GM12865 (cell line): Measurements from ENCODE around the gene CNTNAP2.

Experiments
- DNase-seq: peaks from one replicate; pipeline ENCODE4 v3.0.0; 2010; ENCODE audit warnings: low read depth
- H3K4me3 ChIP-seq: 2 replicates; pipeline ENCODE4 v1.5.1; 2011; ENCODE audit warnings: mild to moderate bottlenecking, low read depth, low read length, control low read depth
- TF ChIP-seq, protein P1 (sequence below): IDR thresholded peaks from 2 replicates; pipeline ENCODE4 v1.5.1; 2011; ENCODE audit warnings: low read length, control low read depth, low read depth, inconsistent platforms; ENCODE audit not compliant: insufficient read depth; ENCODE audit errors: missing control alignments

CNTNAP2 gene

DNA sequence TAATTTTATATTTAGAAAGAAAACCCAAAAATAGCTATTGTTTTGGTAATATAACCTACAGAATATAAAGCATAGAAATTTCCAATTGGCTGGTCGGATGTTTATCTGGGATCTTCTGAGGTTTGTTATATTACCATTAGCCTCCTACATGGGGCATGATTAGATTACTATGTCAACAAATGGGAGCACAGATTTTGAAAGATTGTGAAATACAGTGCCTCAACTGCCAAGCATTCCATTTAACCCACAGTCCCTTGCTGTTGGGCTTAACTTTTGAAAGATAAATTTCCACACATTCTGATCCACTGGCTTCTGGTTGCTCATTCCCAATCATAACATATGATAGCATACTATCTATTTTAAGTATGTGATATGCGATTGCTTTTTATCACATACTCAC lies 2018.5 kb downstream of the CNTNAP2 start:
- no peak overlapping the region for H3K4me3 ChIP-seq
- TF ChIP-seq, protein P1, sequence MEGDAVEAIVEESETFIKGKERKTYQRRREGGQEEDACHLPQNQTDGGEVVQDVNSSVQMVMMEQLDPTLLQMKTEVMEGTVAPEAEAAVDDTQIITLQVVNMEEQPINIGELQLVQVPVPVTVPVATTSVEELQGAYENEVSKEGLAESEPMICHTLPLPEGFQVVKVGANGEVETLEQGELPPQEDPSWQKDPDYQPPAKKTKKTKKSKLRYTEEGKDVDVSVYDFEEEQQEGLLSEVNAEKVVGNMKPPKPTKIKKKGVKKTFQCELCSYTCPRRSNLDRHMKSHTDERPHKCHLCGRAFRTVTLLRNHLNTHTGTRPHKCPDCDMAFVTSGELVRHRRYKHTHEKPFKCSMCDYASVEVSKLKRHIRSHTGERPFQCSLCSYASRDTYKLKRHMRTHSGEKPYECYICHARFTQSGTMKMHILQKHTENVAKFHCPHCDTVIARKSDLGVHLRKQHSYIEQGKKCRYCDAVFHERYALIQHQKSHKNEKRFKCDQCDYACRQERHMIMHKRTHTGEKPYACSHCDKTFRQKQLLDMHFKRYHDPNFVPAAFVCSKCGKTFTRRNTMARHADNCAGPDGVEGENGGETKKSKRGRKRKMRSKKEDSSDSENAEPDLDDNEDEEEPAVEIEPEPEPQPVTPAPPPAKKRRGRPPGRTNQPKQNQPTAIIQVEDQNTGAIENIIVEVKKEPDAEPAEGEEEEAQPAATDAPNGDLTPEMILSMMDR, result no peak
- DNase-seq, result no peak

DNA sequence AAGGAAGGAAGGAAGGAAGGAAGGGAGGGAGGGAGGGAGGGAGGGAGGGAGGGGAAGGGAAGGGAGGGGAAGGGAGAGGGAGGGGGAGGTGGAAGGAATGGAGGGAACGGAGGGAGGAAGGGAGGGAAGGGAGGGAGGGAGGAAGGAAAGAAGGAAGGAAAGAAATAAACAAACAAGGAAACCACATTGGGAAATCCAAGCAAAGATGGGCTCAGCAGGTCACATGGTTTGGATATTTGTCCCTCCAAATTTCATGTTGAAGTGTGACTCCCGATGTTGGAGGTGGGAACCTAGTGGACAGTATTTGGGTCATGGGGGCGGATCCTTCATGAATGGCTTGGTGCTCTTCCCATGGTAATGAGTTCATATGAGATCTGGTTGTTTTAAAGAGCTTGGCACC lies 2019.4 kb downstream of the CNTNAP2 start:
- DNase-seq, result no peak
- TF ChIP-seq, protein P1, result no peak
- no peak overlapping the region for H3K4me3 ChIP-seq

DNA sequence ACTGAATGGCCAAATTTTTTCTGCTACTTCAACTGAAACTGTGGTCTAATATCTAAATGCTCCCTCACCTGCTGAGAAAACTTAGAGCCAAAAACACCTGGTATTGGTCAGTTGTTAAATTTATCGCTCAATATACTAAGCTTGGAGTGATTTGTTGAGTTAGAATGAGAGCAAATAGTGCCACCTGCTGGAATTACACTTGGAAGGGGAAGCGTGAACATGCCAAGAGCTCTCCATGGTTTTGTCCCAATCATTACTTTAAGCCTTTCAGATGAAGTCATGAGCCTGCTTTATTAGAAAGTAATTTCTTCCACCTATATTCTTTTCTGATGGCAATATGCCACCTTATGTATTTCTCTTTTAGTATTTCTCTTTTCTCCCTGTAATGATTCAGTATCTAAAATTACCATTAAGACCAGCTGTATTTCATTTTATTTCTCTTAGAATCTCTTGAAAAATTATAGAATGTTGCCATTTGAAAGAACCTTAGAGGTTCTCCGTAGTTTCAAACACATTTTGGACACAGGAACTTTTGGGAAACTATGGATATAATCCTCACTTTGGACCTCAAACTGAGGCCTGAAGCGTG lies 2026.2 kb downstream of the CNTNAP2 start:
- no peak overlapping the region for H3K4me3 ChIP-seq
- TF ChIP-seq, protein P1, result peak; percentile 43
- peak; percentile 42 for DNase-seq

DNA sequence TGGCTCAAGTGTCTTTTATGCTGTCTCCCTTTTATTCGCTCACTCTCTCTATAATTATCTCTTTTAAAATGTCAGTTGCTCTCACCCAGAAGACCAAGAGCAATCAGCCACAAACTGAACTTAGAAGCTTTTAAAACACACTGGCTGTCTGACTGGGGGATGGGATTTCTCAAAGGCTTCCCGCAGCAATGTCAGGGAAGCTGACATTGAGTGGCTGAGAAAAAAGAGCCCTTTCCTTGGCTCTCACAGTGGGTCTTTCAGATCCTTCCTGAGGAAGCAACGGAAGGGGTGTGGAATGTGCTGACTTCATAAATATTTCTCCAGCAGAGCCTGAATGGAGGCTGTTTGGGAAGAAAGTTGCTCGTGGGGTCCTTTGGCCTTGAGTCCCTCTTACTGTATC lies 2028.2 kb downstream of the CNTNAP2 start:
- DNase-seq, result no peak
- TF ChIP-seq, protein P1, result no peak
- no peak overlapping the region for H3K4me3 ChIP-seq

DNA sequence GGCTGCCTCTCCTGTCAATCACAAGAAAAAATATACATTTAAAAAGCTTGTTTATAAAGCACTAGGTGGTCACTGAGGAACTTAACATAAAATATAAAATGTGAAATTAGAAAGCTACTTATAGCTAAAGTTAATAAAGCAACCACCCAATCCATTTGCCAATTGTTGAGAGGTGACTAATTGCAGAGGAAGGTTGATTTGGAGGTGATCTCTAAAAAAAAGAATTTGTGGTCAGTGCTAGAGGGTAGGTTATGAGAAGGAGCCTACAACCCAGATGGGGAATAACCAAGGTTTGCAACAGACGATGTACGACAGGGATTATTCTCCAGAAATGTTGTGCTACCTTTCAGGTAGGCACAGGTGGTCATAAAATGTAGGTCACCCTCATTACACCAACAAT lies 2029.7 kb downstream of the CNTNAP2 start:
- TF ChIP-seq, protein P1, result no peak
- no peak overlapping the region for H3K4me3 ChIP-seq
- DNase-seq, result no peak

DNA sequence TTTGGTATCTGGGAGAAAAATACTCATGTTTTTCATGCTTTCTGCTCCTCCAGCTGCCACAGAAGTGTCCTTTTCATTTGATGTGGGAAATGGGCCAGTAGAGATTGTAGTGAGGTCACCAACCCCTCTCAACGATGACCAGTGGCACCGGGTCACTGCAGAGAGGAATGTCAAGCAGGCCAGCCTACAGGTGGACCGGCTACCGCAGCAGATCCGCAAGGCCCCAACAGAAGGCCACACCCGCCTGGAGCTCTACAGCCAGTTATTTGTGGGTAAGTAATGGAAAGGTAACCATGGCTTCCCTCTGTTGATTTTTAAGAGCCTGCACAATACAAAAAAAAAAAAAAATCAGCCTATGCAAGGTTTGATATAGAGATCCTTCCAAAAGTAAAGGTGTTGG lies 2030.8 kb downstream of the CNTNAP2 start:
- TF ChIP-seq, protein P1, result no peak
- H3K4me3 ChIP-seq, result no peak overlapping the region
- no peak for DNase-seq

DNA sequence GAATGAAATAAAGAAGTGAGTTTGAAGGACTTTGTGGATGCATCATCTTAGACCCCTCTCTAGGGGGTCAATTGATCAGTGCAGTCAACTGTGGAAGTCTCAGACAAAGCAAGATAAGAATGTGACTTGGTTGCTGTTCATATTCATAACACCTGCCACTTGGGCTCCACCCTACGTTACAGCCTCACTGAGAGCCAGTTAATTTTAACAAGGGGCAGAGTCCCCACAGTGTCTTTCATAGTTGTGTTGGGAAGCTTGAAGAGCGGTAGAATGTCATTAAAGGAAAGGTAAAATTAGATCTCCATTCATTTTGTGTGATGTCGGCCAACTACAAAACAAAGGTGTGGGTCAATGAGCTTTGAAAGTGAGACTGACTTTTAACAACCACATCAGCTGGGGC lies 2031.9 kb downstream of the CNTNAP2 start:
- TF ChIP-seq, protein P1, result no peak
- H3K4me3 ChIP-seq, result no peak overlapping the region
- no peak for DNase-seq
